Activated naive CD4-positive, alpha-beta T cell treated with anti-CD3 and anti-CD28 coated beads, Interleukin-2, amount 10 ng/mL, durations not matched to agents 7 days and 5 days (primary cell): ENCODE results near the gene HEMK1.

Experiments
- CTCF ChIA-PET: fragments of 350-600 bp; sonication (Branson Sonifier 250); formaldehyde crosslinking; loops from one replicate; lab custom pipeline; 2021; ENCODE audit warnings: antibody characterized with exemption; lab: Charles Lee
- DNase-seq: peaks from one replicate; pipeline ENCODE4 v3.0.0-alpha.2; 2020
- H3K27ac Mint-ChIP-seq: one replicate; pipeline ENCODE4 v1.8.0; 2021; ENCODE audit warnings: mild to moderate bottlenecking, moderate library complexity, mixed read lengths
- H3K27me3 Mint-ChIP-seq: one replicate; pipeline ENCODE4 v1.8.0; 2021; ENCODE audit warnings: mild to moderate bottlenecking, mixed read lengths
- H3K36me3 Mint-ChIP-seq: one replicate; pipeline ENCODE4 v1.8.0; 2021; ENCODE audit warnings: mixed read lengths
- H3K4me1 Mint-ChIP-seq: one replicate; pipeline ENCODE4 v1.8.0; 2021; ENCODE audit warnings: mixed read lengths
- H3K4me3 Mint-ChIP-seq: one replicate; pipeline ENCODE4 v1.8.0; 2021; ENCODE audit warnings: mild to moderate bottlenecking, moderate library complexity, mixed read lengths
- H3K9me3 Mint-ChIP-seq: one replicate; pipeline ENCODE4 v1.8.0; 2021; ENCODE audit warnings: mixed read lengths

The HEMK1 gene

DNA sequence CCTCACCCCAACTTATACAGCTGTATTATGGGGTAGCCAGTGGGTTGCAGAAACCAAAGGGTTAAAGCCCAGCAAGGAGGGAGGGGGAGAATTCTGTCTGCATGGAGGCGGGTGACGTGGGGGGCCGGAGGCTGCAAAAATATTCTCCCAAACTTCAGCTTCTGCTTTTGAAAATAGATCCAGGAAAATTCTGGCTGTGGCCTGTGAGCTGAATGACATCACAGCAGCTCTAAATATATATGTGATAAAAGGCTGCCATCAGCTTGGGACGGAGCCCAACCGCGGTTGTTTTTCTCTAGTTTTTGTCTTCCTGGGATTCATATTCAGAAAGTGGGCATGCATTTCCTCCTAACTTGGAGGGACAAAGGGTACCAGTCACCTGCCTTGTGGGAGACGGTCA lies 75.2 kb downstream of the HEMK1 start:
- H3K36me3 Mint-ChIP-seq, result peaks cover 46% of the 10 kb centered on the region
- H3K27me3 Mint-ChIP-seq, result no peaks in the 10 kb centered on the region
- no peaks in the 10 kb centered on the region for H3K9me3 Mint-ChIP-seq
- H3K27ac Mint-ChIP-seq, result no peak overlapping the region
- peaks cover 1% of the 10 kb centered on the region for H3K4me1 Mint-ChIP-seq
- DNase-seq, result no peak
- CTCF ChIA-PET, result interaction anchor here (1.7 kb wide), 1 partner anchor 29 kb away, joined by 6 read pairs; no protein-coding TSS in a partner anchor
- no peak overlapping the region for H3K4me3 Mint-ChIP-seq

DNA sequence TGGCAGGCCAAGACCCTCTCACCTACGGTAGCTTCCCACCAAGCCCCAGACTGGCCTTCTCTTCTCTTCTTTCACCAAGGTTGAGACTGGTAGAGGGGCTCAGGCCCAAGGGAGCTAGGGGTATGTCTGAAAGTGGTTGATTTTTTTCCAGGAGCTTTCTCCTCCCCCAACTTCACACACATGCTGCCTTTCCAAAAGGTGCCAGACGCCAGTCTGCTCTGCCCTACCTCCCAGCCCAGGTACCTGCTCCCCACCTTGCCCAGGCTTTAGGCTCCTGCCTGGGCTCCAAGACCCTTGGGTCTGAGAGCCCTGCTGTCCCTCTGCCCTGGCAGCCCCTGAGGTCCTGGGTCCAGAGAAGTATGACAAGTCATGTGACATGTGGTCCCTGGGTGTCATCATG lies 76.1 kb downstream of the HEMK1 start:
- H3K36me3 Mint-ChIP-seq, result peaks cover 45% of the 10 kb centered on the region
- no peak overlapping the region for H3K27ac Mint-ChIP-seq
- CTCF ChIA-PET, result no interaction called here
- H3K27me3 Mint-ChIP-seq, result no peaks in the 10 kb centered on the region
- no peak for DNase-seq
- H3K9me3 Mint-ChIP-seq, result no peaks in the 10 kb centered on the region
- no peaks in the 10 kb centered on the region for H3K4me1 Mint-ChIP-seq
- H3K4me3 Mint-ChIP-seq, result no peak overlapping the region
